Vagina (tissue), 2 donors: Measurements from ENCODE around the gene GPR162. TPM values are rescaled to one million over a fixed set of nuclear protein-coding genes. Genes with fewer than 3 reads are reported as not detected.

Experiments
- DNase-seq, 2 donors: peaks; one replicate each; pipeline ENCODE4 v3.0.0-alpha.2; 2017; ENCODE audit errors: extremely low spot score in 2 of 2
- H3K27ac ChIP-seq: fragments of 200-600 bp; sonication (generic); one replicate; pipeline ENCODE4 v1.5.1; 2019
- H3K27me3 ChIP-seq: fragments of 200-600 bp; sonication (generic); one replicate; pipeline ENCODE4 v1.5.1; 2019
- H3K36me3 ChIP-seq, 2 donors: fragments of 200-600 bp; sonication (generic); one replicate each; pipeline ENCODE4 v1.5.1; 2017 to 2019
- H3K4me1 ChIP-seq: fragments of 200-600 bp; sonication (generic); one replicate; pipeline ENCODE4 v1.5.1; 2019
- H3K4me3 ChIP-seq, 2 donors: fragments of 200-600 bp; sonication (generic); 1 replicate in 1 of 2; 2 replicates in 1 of 2; pipeline ENCODE4 v1.5.1; 2016 to 2019
- H3K9me3 ChIP-seq: fragments of 200-600 bp; sonication (generic); one replicate; pipeline ENCODE4 v1.5.1; 2019
- CTCF ChIP-seq, 3 experiments: fragments of 450-650 bp in 2 of 3; fragments of 200-600 bp in 1 of 3; sonication (generic) in 1 of 3; IDR thresholded peaks; one replicate each; pipeline ENCODE4 v1.5.1; 2017 to 2019; ENCODE audit warnings: antibody characterized with exemption in 3 of 3, mild to moderate bottlenecking in 2 of 3, moderate library complexity in 2 of 3
- POLR2A ChIP-seq, 2 donors: fragments of 450-650 bp; IDR thresholded peaks; one replicate each; pipeline ENCODE4 v1.6.1; 2017; ENCODE audit warnings: antibody characterized with exemption in 2 of 2, mild to moderate bottlenecking in 2 of 2, moderate library complexity in 2 of 2
- POLR2AphosphoS5 ChIP-seq, 2 donors: sonication (generic); formaldehyde crosslinking; IDR thresholded peaks; one replicate each; pipeline ENCODE4 v1.9.0; 2017; ENCODE audit warnings: antibody characterized with exemption in 2 of 2, mild to moderate bottlenecking in 2 of 2, low read depth in 1 of 2; ENCODE audit not compliant: insufficient read depth in 1 of 2
- intact Hi-C: fragments of 100-400 bp; cut with DNase I; formaldehyde crosslinking; loops from one replicate; pipeline ENCODE4 v1.15.1; 2023
- total RNA-seq: library from RNA; depleted of rRNA; stranded (reverse); fragments of >200 nt; gene quantifications from one replicate; pipeline ENCODE4 v1.2.3, GENCODE V29; 2016

GPR162 gene
- total RNA-seq, 1 donor from 2014 or later: 3.2 TPM

- H3K27ac ChIP-seq: peak within 1 kb of the TSS; percentile 53
- intact Hi-C loops: no loop called here
- DNase-seq: no peak
Measured at GRCh38 chr12:6788972-6789924, 32.4 kb upstream of the GPR162 start, which contains the start of gene CD4. TSS of gene CD4 (plus strand) at chr12:6789528. CDS start at chr12:6800139, 10,611 bp downstream.

GRCh38 chr12:6790496-6791150 is 31.0 kb upstream of the GPR162 start:
- Histone ChIP-seq H3K27ac (no peak overlapping the region), H3K4me3 (no peak overlapping the region)
- no peak for TF ChIP-seq POLR2A (IDR thresholded peaks at IDR 0.05)

More at GRCh38 chr12:6788972-6789924, 32.4 kb upstream of the GPR162 start, which contains the start of gene CD4:
- no peaks in the 10 kb centered on the region for H3K36me3 ChIP-seq
- no peak for TF ChIP-seq CTCF (IDR thresholded peaks at IDR 0.05)
- peak in 1 of 2 donors; percentile 16 for TF ChIP-seq POLR2AphosphoS5 (IDR thresholded peaks at IDR 0.05; ENCODE audit: insufficient read depth in 1 of 2, low read depth in 1 of 2)
- no peaks in the 10 kb centered on the region for H3K27me3 ChIP-seq
- peak within 1 kb of the TSS in 1 of 2 donors; percentile 29 for H3K4me3 ChIP-seq
- peaks cover 10% of the 10 kb centered on the region for H3K4me1 ChIP-seq
- H3K9me3 ChIP-seq: no peaks in the 10 kb centered on the region

GRCh38 chr12:6791931-6792520 is 29.6 kb upstream of the GPR162 start:
- Histone ChIP-seq H3K27me3 (no peaks in the 10 kb centered on the region), H3K9me3 (no peaks in the 10 kb centered on the region), H3K4me1 (peaks cover 10% of the 10 kb centered on the region), H3K4me3 (peak overlapping the region; percentile 13 to 18), H3K36me3 (no peaks in the 10 kb centered on the region), H3K27ac (no peak overlapping the region)
- TF ChIP-seq POLR2A (IDR thresholded peaks at IDR 0.05) (no peak), POLR2AphosphoS5 (IDR thresholded peaks at IDR 0.05; ENCODE audit: insufficient read depth in 1 of 2, low read depth in 1 of 2) (no peak), CTCF (IDR thresholded peaks at IDR 0.05) (no peak)
- intact Hi-C loops: no loop called here
- no peak for DNase-seq

More at GRCh38 chr12:6790496-6791150, 31.0 kb upstream of the GPR162 start:
- Histone ChIP-seq H3K36me3 (no peaks in the 10 kb centered on the region), H3K9me3 (no peaks in the 10 kb centered on the region), H3K27me3 (no peaks in the 10 kb centered on the region), H3K4me1 (peaks cover 10% of the 10 kb centered on the region)
- no peak for DNase-seq
- intact Hi-C loops: no loop called here

GRCh38 chr12:6792522-6793201 is 29.0 kb upstream of the GPR162 start:
- H3K27me3 ChIP-seq: no peaks in the 10 kb centered on the region
- intact Hi-C loops: no loop called here
- TF ChIP-seq CTCF (IDR thresholded peaks at IDR 0.05) (no peak), POLR2AphosphoS5 (IDR thresholded peaks at IDR 0.05; ENCODE audit: insufficient read depth in 1 of 2, low read depth in 1 of 2) (no peak), POLR2A (IDR thresholded peaks at IDR 0.05) (no peak)
- H3K4me1 ChIP-seq: peaks cover 10% of the 10 kb centered on the region
- peak overlapping the region; percentile 16 to 18 for H3K4me3 ChIP-seq
- no peak overlapping the region for H3K27ac ChIP-seq
- H3K9me3 ChIP-seq: no peaks in the 10 kb centered on the region
- DNase-seq: no peak
- H3K36me3 ChIP-seq: no peaks in the 10 kb centered on the region

- no peak for DNase-seq
- Histone ChIP-seq H3K27me3 (no peaks in the 10 kb centered on the region), H3K4me1 (peaks cover 10% of the 10 kb centered on the region), H3K36me3 (no peaks in the 10 kb centered on the region), H3K4me3 (no peak overlapping the region), H3K9me3 (no peaks in the 10 kb centered on the region), H3K27ac (no peak overlapping the region)
- no peak for TF ChIP-seq CTCF (IDR thresholded peaks at IDR 0.05)
- no peak for TF ChIP-seq POLR2AphosphoS5 (IDR thresholded peaks at IDR 0.05; ENCODE audit: insufficient read depth in 1 of 2, low read depth in 1 of 2)
- TF ChIP-seq POLR2A (IDR thresholded peaks at IDR 0.05): no peak
- intact Hi-C loops: no loop called here
Measured at GRCh38 chr12:6795088-6795487, 26.5 kb upstream of the GPR162 start.
